Thyroid gland (tissue), 4 donors: ENCODE results near the gene TRIM17. TPM values are rescaled to one million over a fixed set of nuclear protein-coding genes. Genes with fewer than 3 reads are reported as not detected.

Experiments
- DNase-seq, 2 donors: peaks; one replicate each; pipeline ENCODE4 v3.0.0-alpha.2; 2019
- H3K27ac ChIP-seq, 3 donors: fragments of 200-600 bp; sonication (generic); 1 replicate in 2 of 3; 2 replicates in 1 of 3; pipeline ENCODE4 v1.5.1; 2016 to 2019; ENCODE audit warnings: mild to moderate bottlenecking in 1 of 3, moderate library complexity in 1 of 3
- H3K27me3 ChIP-seq: fragments of 200-600 bp; sonication (generic); one replicate; pipeline ENCODE4 v1.5.1; 2019
- H3K36me3 ChIP-seq, 2 donors: fragments of 200-600 bp; sonication (generic); one replicate each; pipeline ENCODE4 v1.5.1; 2016 to 2019
- H3K4me1 ChIP-seq, 2 donors: fragments of 200-600 bp; sonication (generic); one replicate each; pipeline ENCODE4 v1.5.1; 2017 to 2019
- H3K4me3 ChIP-seq, 3 donors: fragments of 200-600 bp; sonication (generic); replicated peaks in 1 of 3; 1 replicate in 2 of 3; 2 replicates in 1 of 3; pipeline ENCODE4 v1.5.1; 2016; ENCODE audit warnings: mild to moderate bottlenecking in 1 of 3
- H3K9me3 ChIP-seq: fragments of 200-600 bp; sonication (generic); one replicate; pipeline ENCODE4 v1.5.1; 2017
- POLR2A ChIP-seq, 2 donors: fragments of 450-650 bp; IDR thresholded peaks; one replicate each; pipeline ENCODE4 v1.6.1; 2017; ENCODE audit warnings: antibody characterized with exemption in 2 of 2, mild to moderate bottlenecking in 2 of 2, moderate library complexity in 1 of 2
- WGBS, 2 donors: methylation state at CpG; one replicate each; pipeline ENCODE4 v1.1.5; 2017; 5-methylcytosine and 5-hydroxymethylcytosine counted together
- intact Hi-C: fragments of 100-400 bp; cut with DNase I; formaldehyde crosslinking; loops from one replicate; pipeline ENCODE4 v1.15.1; 2023
- total RNA-seq, 4 donors: library from RNA; depleted of rRNA; stranded (reverse); fragments of >200 nt; gene quantifications; one replicate each; pipeline ENCODE4 v1.2.3, GENCODE V29; 2016
- TF ChIP-seq, protein P1 (sequence below), 6 experiments: fragments of 200-600 bp in 3 of 6; fragments of 450-650 bp in 3 of 6; sonication (generic) in 3 of 6; IDR thresholded peaks; one replicate each; pipeline ENCODE4 v1.5.1; 2016 to 2019; ENCODE audit warnings: antibody characterized with exemption in 6 of 6, mild to moderate bottlenecking in 2 of 6, inconsistent platforms in 1 of 6, moderate library complexity in 1 of 6

Gene TRIM17
- total RNA-seq, 4 donors from 2014 or later: 1.3 to 2.8 (median 2.8) TPM; not detected in 1

DNA sequence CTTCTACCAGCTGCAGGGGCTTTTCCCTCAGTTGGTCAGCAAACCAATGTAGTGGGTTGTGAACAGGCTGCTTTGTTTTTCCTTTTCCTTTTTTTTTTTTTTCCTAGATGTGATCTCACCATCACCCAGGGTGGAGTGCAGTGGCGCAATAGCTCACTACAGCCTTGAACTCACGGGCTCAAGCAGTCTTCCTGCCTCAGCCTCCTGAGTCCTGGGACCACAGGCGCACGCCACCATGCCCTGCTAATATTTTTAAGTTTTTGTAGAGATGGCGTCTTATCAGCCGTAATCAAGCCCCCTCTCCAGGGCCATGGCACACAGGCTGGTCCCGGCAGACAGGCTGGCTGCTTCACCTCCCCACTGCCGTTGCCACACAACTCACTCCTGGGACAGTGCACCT, 6.6 kb downstream of the TRIM17 start:
- TF ChIP-seq POLR2A (IDR thresholded peaks at IDR 0.05): no peak
- TF ChIP-seq, protein P1, sequence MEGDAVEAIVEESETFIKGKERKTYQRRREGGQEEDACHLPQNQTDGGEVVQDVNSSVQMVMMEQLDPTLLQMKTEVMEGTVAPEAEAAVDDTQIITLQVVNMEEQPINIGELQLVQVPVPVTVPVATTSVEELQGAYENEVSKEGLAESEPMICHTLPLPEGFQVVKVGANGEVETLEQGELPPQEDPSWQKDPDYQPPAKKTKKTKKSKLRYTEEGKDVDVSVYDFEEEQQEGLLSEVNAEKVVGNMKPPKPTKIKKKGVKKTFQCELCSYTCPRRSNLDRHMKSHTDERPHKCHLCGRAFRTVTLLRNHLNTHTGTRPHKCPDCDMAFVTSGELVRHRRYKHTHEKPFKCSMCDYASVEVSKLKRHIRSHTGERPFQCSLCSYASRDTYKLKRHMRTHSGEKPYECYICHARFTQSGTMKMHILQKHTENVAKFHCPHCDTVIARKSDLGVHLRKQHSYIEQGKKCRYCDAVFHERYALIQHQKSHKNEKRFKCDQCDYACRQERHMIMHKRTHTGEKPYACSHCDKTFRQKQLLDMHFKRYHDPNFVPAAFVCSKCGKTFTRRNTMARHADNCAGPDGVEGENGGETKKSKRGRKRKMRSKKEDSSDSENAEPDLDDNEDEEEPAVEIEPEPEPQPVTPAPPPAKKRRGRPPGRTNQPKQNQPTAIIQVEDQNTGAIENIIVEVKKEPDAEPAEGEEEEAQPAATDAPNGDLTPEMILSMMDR (IDR thresholded peaks at IDR 0.05): no peak
- peaks cover 15 to 19% of the 10 kb centered on the region in 2 donors for H3K4me1 ChIP-seq
- intact Hi-C loops: no loop called here
- DNase-seq: no peak
- no peaks in the 10 kb centered on the region for H3K27me3 ChIP-seq
- H3K4me3 ChIP-seq: no peak overlapping the region
- H3K27ac ChIP-seq: no peak overlapping the region
- H3K9me3 ChIP-seq: no peaks in the 10 kb centered on the region
- 90 to 91% methylated on average over 8 of the region's 8 CpGs for WGBS, 2 donors
- no peaks in the 10 kb centered on the region for H3K36me3 ChIP-seq

DNA sequence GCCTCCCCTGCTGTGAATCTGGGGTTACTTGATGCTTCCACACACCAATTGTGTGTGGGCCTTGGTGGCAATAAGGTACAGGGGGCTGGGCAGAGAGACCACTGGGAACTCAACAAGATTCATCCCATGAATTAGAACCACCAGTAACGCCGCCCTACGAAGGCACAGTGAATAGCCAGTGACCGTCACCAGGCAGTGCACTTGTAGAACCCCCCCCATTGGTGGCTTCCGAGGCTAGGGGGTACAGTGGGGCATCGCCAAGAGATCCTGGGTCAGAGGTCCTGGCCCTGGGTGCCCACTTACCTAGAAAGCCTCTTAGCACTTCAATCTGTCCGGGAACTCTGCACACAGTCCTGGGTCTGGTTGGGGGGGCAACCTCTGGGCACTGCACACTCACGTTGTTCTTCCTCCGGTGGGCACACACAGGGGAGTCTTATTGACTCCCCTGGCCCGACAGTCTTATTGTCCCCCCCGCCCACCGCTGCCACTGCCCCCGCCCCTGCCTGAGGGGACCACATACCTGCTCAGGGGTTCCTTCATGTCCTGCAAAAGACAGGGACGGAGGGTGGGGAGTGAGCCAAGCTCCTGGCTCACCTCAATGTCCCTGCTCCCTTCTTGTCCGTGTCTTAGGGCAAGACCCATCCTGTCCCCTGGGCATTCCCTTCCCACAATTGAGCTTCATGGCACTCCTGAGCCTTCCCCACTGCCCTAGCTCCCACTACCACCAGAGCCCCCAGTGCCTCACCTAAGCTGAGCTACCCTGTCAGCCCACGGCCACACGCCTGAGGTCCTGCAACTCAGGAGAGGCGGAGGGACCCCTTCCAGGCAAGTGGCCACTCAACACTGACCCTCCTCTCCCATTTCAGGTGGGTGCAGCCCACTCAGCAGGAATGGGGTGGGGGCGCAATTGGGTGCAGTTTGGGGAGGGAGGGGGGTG, 7.5 kb downstream of the TRIM17 start:
- Histone ChIP-seq H3K27ac (no peak overlapping the region), H3K4me1 (peaks cover 23 to 28% of the 10 kb centered on the region in 2 donors), H3K4me3 (no peak overlapping the region), H3K36me3 (no peaks in the 10 kb centered on the region), H3K9me3 (no peaks in the 10 kb centered on the region), H3K27me3 (no peaks in the 10 kb centered on the region)
- intact Hi-C loops: loop anchor here (5.0 kb wide), 1 partner anchor 78 kb away; the partner anchor contains the start of gene RNF187
- TF ChIP-seq, protein P1 (IDR thresholded peaks at IDR 0.05): no peak
- no peak for TF ChIP-seq POLR2A (IDR thresholded peaks at IDR 0.05)
- DNase-seq: no peak
- WGBS, 2 donors: 89 to 96% methylated on average over 13 to 15 of the region's 19 CpGs

DNA sequence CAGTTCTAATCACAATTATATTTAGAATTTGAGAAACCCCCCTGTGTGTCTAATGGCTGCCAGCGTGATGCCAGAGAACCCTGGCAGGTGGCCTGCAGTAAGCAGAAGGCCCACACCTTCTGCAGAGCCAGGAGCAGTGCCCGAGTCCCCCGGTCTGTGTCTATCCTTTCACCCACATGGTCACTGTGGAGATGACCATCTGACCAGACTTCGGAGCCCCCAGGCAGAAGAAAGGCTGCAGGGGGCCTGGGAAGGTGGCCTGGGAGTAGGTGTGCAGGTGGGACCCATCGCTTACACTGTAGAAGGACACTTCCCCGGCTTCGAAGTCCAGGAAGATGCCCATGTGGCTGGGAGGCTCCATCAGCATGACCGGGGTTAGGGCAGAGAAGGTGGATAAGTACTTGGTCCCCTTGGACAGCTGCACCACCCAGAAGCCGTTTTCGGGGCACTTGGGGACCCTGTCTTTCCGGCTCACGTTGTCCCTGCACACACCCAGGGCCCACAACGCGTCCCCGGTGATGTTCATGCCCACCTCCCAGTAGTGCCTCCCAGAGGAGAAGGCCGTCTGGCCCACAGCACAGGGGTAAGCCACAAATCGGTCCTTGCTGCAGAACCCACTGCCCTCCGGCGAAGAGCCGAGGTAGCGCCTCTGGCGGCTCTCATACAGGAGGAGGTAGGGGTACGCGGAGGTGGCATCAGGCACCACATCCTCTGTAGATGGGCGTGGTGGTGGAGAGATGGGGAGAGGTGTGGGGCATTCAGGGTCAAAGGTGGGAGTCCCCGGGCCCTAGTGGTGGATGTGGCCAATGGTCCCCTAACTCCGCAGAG, 8.4 kb downstream of the TRIM17 start:
- intact Hi-C loops: loop anchor here (5.0 kb wide), 1 partner anchor 79 kb away; the partner anchor contains the start of gene RNF187
- Histone ChIP-seq H3K4me3 (no peak overlapping the region), H3K27ac (no peak overlapping the region), H3K4me1 (peaks cover 27 to 31% of the 10 kb centered on the region in 2 donors), H3K9me3 (no peaks in the 10 kb centered on the region), H3K36me3 (no peaks in the 10 kb centered on the region), H3K27me3 (no peaks in the 10 kb centered on the region)
- TF ChIP-seq, protein P1 (IDR thresholded peaks at IDR 0.05): no peak
- no peak for TF ChIP-seq POLR2A (IDR thresholded peaks at IDR 0.05)
- 93 to 96% methylated on average over 26 to 27 of the region's 27 CpGs for WGBS, 2 donors
- DNase-seq: no peak

DNA sequence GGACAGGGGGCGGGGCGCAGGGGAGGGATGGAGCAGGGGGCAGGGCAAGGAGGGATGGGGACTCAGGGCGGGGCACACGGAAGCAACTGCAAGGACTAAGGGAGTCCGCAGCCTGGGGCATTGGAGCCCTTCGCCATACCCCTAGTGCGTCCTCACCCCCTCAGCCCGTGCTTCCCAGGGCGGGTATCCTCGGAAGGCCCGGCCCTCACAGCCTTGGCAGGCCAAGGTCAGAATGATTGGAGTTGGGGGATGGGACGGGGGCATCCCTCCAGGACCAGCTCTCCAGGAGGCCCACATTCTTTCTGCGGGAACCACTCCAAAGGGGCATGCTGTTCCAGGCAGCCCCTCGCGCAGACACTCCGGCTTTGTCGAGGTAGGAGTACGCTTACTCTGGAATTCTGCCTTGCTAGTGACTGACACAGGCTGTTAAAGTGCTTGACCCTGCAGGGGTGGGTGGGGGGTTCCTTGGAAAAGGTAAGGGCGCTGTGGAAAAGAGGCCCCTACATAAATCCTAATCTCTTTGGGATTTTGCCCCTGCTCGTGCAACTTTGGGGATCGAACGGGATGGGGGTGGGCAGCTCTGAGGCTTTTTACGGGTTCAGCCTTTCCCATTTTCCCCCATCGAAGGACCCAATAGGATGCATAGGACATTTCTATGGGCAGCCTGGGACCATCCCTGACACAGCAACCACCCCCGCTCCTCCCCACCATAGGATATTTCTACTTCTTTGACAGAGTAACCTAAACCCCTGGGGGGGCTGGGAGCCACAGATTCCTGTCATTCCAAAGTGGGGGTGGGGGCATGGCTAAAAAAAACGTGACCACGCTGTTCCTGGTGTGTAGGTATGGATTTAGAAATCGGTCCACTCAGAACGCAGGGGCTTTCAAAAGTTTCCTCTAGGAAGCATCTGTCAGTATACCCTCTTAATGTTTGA, 9.3 kb downstream of the TRIM17 start:
- Histone ChIP-seq H3K4me1 (peaks cover 27 to 31% of the 10 kb centered on the region in 2 donors), H3K27me3 (no peaks in the 10 kb centered on the region), H3K9me3 (no peaks in the 10 kb centered on the region), H3K4me3 (peak overlapping the region in 2 of 3 donors; percentile 53 to 85), H3K27ac (peak overlapping the region; percentile 59 to 61 (median 61)), H3K36me3 (no peaks in the 10 kb centered on the region)
- no peak for DNase-seq
- 23 to 55% methylated on average over 11 to 25 of the region's 29 CpGs for WGBS, 2 donors
- no peak for TF ChIP-seq POLR2A (IDR thresholded peaks at IDR 0.05)
- TF ChIP-seq, protein P1 (IDR thresholded peaks at IDR 0.05): no peak
- intact Hi-C loops: loop anchor here (5.0 kb wide), 1 partner anchor 80 kb away; the partner anchor contains the start of gene RNF187
